ENCODE measurements around the gene PLXDC2. TPM values are rescaled to one million over a fixed set of nuclear protein-coding genes. Genes with fewer than 3 reads are reported as not detected.

The PLXDC2 gene
- total RNA-seq, 2 donors from 2014 or later = 19.5 to 26.4 TPM

- Histone ChIP-seq H3K27me3 (ENCODE audit: control insufficient read depth, insufficient read depth, low read length, poor library complexity, severe bottlenecking) (no peaks in the 10 kb centered on the region), H3K4me1 (ENCODE audit: control insufficient read depth, insufficient read depth, low read length) (no peaks in the 10 kb centered on the region), H3K9me3 (ENCODE audit: control insufficient read depth, low read length) (no peaks in the 10 kb centered on the region), H3K36me3 (ENCODE audit: control insufficient read depth, insufficient read depth, low read length) (no peaks in the 10 kb centered on the region), H3K4me3 (ENCODE audit: low read length) (no peak overlapping the region), H3K9ac (ENCODE audit: extremely low read depth, low read length, poor library complexity, severe bottlenecking) (no peak overlapping the region), H3K27ac (ENCODE audit: low read depth, low read length) (no peak overlapping the region)
- H3K4me3 Mint-ChIP-seq = no peak overlapping the region
- TF ChIP-seq CTCF (conservative IDR thresholded peaks at IDR 0.05) = no peak
- no peaks in the 10 kb centered on the region for H3K36me3 Mint-ChIP-seq (ENCODE audit: low read depth)
- no peaks in the 10 kb centered on the region for H3K4me1 Mint-ChIP-seq
- WGBS, 2 experiments (ENCODE audit: insufficient coverage in 1 of 2, insufficient read length in 1 of 2) = 100% methylated on average over 2 of the region's 2 CpGs; no CpG with 5 or more reads in 1 of the 2 experiments
- H3K27ac Mint-ChIP-seq = no peak overlapping the region
- no peaks in the 10 kb centered on the region for H3K27me3 Mint-ChIP-seq (ENCODE audit: insufficient read depth)
- no peak for DNase-seq
- no peaks in the 10 kb centered on the region for H3K9me3 Mint-ChIP-seq
Observed at GRCh38 chr10:20087353-20087752, 271.1 kb downstream of the PLXDC2 start.

GRCh38 chr10:20088061-20088701 lies 271.9 kb downstream of the PLXDC2 start:
- Mint-ChIP-seq H3K27ac (no peak overlapping the region), H3K4me3 (no peak overlapping the region), H3K9me3 (peaks cover 4% of the 10 kb centered on the region), H3K27me3 (ENCODE audit: insufficient read depth) (no peaks in the 10 kb centered on the region), H3K4me1 (no peaks in the 10 kb centered on the region), H3K36me3 (ENCODE audit: low read depth) (peaks cover 4% of the 10 kb centered on the region)
- no peaks in the 10 kb centered on the region for H3K9me3 ChIP-seq (ENCODE audit: control insufficient read depth, low read length)
- no peak for DNase-seq
- H3K36me3 ChIP-seq (ENCODE audit: control insufficient read depth, insufficient read depth, low read length) = no peaks in the 10 kb centered on the region
- no peak overlapping the region for H3K27ac ChIP-seq (ENCODE audit: low read depth, low read length)
- H3K4me3 ChIP-seq (ENCODE audit: low read length) = no peak overlapping the region
- no peaks in the 10 kb centered on the region for H3K4me1 ChIP-seq (ENCODE audit: control insufficient read depth, insufficient read depth, low read length)
- WGBS, 2 experiments (ENCODE audit: insufficient coverage in 1 of 2, insufficient read length in 1 of 2) = 96% methylated on average over 1 of the region's 1 CpG; no CpG with 5 or more reads in 1 of the 2 experiments
- no peak for TF ChIP-seq CTCF (conservative IDR thresholded peaks at IDR 0.05)
- no peak overlapping the region for H3K9ac ChIP-seq (ENCODE audit: extremely low read depth, low read length, poor library complexity, severe bottlenecking)
- H3K27me3 ChIP-seq (ENCODE audit: control insufficient read depth, insufficient read depth, low read length, poor library complexity, severe bottlenecking) = no peaks in the 10 kb centered on the region

- DNase-seq = no peak
- peaks cover 4% of the 10 kb centered on the region for H3K36me3 Mint-ChIP-seq (ENCODE audit: low read depth)
- Histone ChIP-seq H3K4me1 (ENCODE audit: control insufficient read depth, insufficient read depth, low read length) (no peaks in the 10 kb centered on the region), H3K27me3 (ENCODE audit: control insufficient read depth, insufficient read depth, low read length, poor library complexity, severe bottlenecking) (no peaks in the 10 kb centered on the region), H3K4me3 (ENCODE audit: low read length) (no peak overlapping the region), H3K9me3 (ENCODE audit: control insufficient read depth, low read length) (no peaks in the 10 kb centered on the region), H3K9ac (ENCODE audit: extremely low read depth, low read length, poor library complexity, severe bottlenecking) (no peak overlapping the region), H3K36me3 (ENCODE audit: control insufficient read depth, insufficient read depth, low read length) (no peaks in the 10 kb centered on the region), H3K27ac (ENCODE audit: low read depth, low read length) (no peak overlapping the region)
- TF ChIP-seq CTCF (conservative IDR thresholded peaks at IDR 0.05) = no peak
- WGBS, 2 experiments (ENCODE audit: insufficient coverage in 1 of 2, insufficient read length in 1 of 2) = 96 to 100% methylated on average over 1 to 3 of the region's 3 CpGs
- H3K27me3 Mint-ChIP-seq (ENCODE audit: insufficient read depth) = no peaks in the 10 kb centered on the region
- H3K9me3 Mint-ChIP-seq = peaks cover 4% of the 10 kb centered on the region
- no peak overlapping the region for H3K27ac Mint-ChIP-seq
- H3K4me3 Mint-ChIP-seq = no peak overlapping the region
- no peaks in the 10 kb centered on the region for H3K4me1 Mint-ChIP-seq
Observed at GRCh38 chr10:20089879-20090278, 273.6 kb downstream of the PLXDC2 start.
